Cardiac muscle cell (in vitro differentiated cells and primary cell): ENCODE measurements around the gene CACNA1H. TPM values are rescaled to one million over a fixed set of nuclear protein-coding genes. Genes with fewer than 3 reads are reported as not detected.

ENCODE experiments used
- DNase-seq, 2 donors: peaks; one replicate each; pipeline versions ENCODE4 v3.0.0 to v3.0.0-alpha.2; 2010 to 2017; ENCODE audit warnings: low read depth in 1 of 2, low spot score in 1 of 2
- H3K27ac ChIP-seq: fragments of 200-600 bp; sonication (generic); 2 replicates; pipeline ENCODE4 v1.5.1; 2016
- H3K27me3 ChIP-seq: fragments of 200-600 bp; sonication (generic); 2 replicates; pipeline ENCODE4 v1.6.0; 2016; ENCODE audit warnings: control low read depth
- H3K36me3 ChIP-seq: fragments of 200-600 bp; sonication (generic); 2 replicates; pipeline ENCODE4 v1.5.1; 2016; ENCODE audit warnings: control low read depth
- H3K4me1 ChIP-seq: fragments of 200-600 bp; sonication (generic); 2 replicates; pipeline ENCODE4 v1.8.1; 2017; ENCODE audit warnings: low read depth, mild to moderate bottlenecking, mixed run types
- H3K4me3 ChIP-seq: fragments of 200-600 bp; sonication (generic); 2 replicates; pipeline ENCODE4 v1.5.1; 2016; ENCODE audit warnings: mild to moderate bottlenecking
- H3K9me3 ChIP-seq: fragments of 200-600 bp; sonication (generic); 2 replicates; pipeline ENCODE4 v1.5.1; 2017; ENCODE audit warnings: low read depth, mild to moderate bottlenecking, control low read depth
- CTCF ChIP-seq: IDR thresholded peaks from 2 replicates; pipeline ENCODE4 v1.5.1; 2012; ENCODE audit warnings: low read depth, mild to moderate bottlenecking, low read length
- polyA plus RNA-seq: library from polyadenylated mRNA; unstranded; fragments of >200 nt; fragmentation: Nextera tagmentation; extraction: Ambion mirVana; gene quantifications from 2 replicates; pipeline ENCODE4 v1.2.1, GENCODE V29; 2016
- total RNA-seq: library from RNA; depleted of rRNA; stranded (reverse); fragments of >200 nt; gene quantifications from 2 replicates; pipeline ENCODE4 v1.2.3, GENCODE V29; 2016

CACNA1H gene
- total and polyA plus RNA-seq, 2 experiments from 2014 or later = 8.9 to 66.1 TPM

GRCh38 chr16:1256874-1257322 lies 104.0 kb downstream of the CACNA1H start:
- no peak overlapping the region for H3K27ac ChIP-seq
- H3K9me3 ChIP-seq = no peaks in the 10 kb centered on the region
- peaks cover 4% of the 10 kb centered on the region for H3K4me1 ChIP-seq
- H3K27me3 ChIP-seq = peaks cover 46% of the 10 kb centered on the region
- H3K4me3 ChIP-seq = no peak overlapping the region
- TF ChIP-seq CTCF = no peak
- DNase-seq = no peak
- no peaks in the 10 kb centered on the region for H3K36me3 ChIP-seq

- Histone ChIP-seq H3K27me3 (peaks cover 54% of the 10 kb centered on the region), H3K27ac (no peak overlapping the region), H3K4me1 (peaks cover 4% of the 10 kb centered on the region), H3K9me3 (no peaks in the 10 kb centered on the region), H3K36me3 (no peaks in the 10 kb centered on the region), H3K4me3 (no peak overlapping the region)
- no peak for TF ChIP-seq CTCF
- DNase-seq = no peak
Observed at GRCh38 chr16:1257561-1258224, 104.8 kb downstream of the CACNA1H start.

GRCh38 chr16:1258225-1258600 lies 105.3 kb downstream of the CACNA1H start:
- Histone ChIP-seq H3K4me3 (no peak overlapping the region), H3K27ac (no peak overlapping the region), H3K9me3 (no peaks in the 10 kb centered on the region), H3K4me1 (peaks cover 4% of the 10 kb centered on the region), H3K27me3 (peaks cover 59% of the 10 kb centered on the region), H3K36me3 (no peaks in the 10 kb centered on the region)
- DNase-seq = no peak
- no peak for TF ChIP-seq CTCF

- Histone ChIP-seq H3K4me1 (peaks cover 4% of the 10 kb centered on the region), H3K27me3 (peaks cover 61% of the 10 kb centered on the region), H3K4me3 (no peak overlapping the region), H3K36me3 (no peaks in the 10 kb centered on the region), H3K9me3 (no peaks in the 10 kb centered on the region), H3K27ac (no peak overlapping the region)
- no peak for TF ChIP-seq CTCF
- DNase-seq = peak in 1 of 2 donors; percentile 42
Observed at GRCh38 chr16:1258906-1259759, 106.2 kb downstream of the CACNA1H start.

- H3K9me3 ChIP-seq = no peaks in the 10 kb centered on the region
- DNase-seq = no peak
- H3K27ac ChIP-seq = no peak overlapping the region
- no peaks in the 10 kb centered on the region for H3K36me3 ChIP-seq
- H3K4me3 ChIP-seq = no peak overlapping the region
- no peak for TF ChIP-seq CTCF
- H3K27me3 ChIP-seq = peaks cover 61% of the 10 kb centered on the region
- peaks cover 4% of the 10 kb centered on the region for H3K4me1 ChIP-seq
Observed at GRCh38 chr16:1259760-1260068, 106.8 kb downstream of the CACNA1H start.
